KBM-7 (cell line): ENCODE results near the gene ATP5PD.
"Not testable (repeated sequence)": the region's sequence is repeated elsewhere in the genome, so short reads cannot be mapped to it uniquely, and the experiment has no call there.

Source experiments
- DNase-seq: peaks from one replicate; pipeline ENCODE4 v3.0.0-alpha.2; 2015
- in situ Hi-C: fragments of 300-500 bp; cut with MboI; formaldehyde crosslinking; loops from 2 replicates; pipeline ENCODE4 v1.14.3; 2020; ENCODE audit warnings: low sequenced_read_pairs, low pct_unique_long_range_greater_than_20kb, mixed read lengths

Gene ATP5PD

GRCh38 chr17:75078284-75079022, 31.7 kb upstream of the ATP5PD start:
- in situ Hi-C loops: no loop called here
- no peak for DNase-seq

DNA sequence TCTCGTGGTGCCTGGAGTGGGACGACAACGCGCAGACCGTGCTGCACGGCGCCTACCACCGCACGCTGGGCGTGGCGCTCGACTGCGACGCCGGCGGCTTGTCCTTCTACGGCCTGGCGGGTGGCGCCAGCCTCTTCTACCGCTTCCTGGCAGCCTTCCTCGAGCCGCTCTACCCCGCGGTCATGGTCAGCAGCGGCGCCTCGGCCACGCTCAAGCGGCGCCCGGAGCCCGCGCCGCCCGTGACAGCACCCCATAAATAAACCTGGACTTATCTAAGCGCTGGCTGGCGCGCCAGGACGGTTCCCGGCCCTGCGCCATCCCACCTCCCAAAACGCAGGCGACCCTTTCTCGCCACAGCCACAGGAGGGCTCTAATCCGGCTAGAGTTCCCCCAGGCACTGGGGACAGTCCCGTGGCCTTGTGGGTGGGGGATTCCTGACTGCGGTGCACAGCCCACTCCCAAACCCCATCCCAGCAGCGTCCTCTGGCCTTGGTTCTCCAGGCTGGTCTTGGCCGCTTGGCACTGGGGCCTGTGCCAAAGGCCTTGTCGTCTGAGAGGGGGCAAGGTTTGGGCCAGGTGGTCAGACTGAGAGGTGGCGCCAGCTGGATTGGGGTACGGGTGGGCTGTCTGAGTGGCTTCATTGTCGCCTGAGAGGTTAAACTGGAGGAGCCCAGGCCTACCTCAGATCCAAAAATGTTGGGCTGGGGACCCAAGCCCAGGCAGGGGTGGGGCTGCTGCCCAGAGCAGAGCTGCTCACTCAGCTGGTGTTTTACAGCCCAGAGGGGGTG, 30.9 kb upstream of the ATP5PD start:
- DNase-seq: no peak
- in situ Hi-C loops: no loop called here

DNA sequence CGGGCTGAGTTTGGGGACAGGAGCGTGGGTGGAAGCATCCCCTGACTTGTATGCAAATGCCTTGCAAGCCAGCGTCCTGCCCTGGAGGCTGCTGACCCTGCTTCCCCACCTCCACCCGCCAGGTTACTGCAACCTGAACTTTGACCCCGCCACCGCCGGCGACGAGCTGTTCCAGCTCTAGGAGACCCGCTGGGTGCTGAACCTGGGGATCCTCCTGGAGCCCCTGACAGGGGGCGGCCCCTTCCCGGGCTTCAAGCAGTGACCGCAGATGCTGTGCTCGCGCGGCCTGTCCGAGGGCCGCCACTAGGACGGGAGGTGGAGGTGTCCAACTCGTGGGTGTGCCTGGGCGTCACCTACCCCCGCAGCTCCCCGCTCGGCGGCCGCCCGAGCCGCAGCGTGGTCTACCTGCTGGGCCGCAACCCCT, 30.3 kb upstream of the ATP5PD start:
- in situ Hi-C loops: no loop called here
- no peak for DNase-seq

- DNase-seq: no peak
- in situ Hi-C loops: no loop called here
Observed at GRCh38 chr17:75075597-75076336, 29.0 kb upstream of the ATP5PD start.

DNA sequence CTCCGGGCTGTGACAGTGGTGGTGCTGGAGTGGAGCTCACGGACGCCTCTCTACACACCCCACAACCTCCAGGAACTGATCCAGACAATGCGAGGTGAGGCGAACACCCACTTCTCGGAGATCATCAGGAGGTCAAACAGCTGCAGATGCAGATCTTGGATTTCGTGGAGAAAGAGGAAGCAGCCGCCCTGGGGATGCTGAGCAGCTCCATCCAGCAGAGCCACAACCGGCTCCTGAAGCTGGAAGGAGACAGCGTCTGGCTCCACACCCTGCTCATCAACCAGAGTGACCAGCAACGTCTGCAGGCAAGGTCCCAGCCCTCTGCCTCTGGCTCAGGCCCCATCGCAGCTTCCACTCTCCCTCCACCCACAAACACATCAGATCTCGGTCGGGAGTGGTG, 27.8 kb upstream of the ATP5PD start:
- in situ Hi-C loops: no loop called here

DNA sequence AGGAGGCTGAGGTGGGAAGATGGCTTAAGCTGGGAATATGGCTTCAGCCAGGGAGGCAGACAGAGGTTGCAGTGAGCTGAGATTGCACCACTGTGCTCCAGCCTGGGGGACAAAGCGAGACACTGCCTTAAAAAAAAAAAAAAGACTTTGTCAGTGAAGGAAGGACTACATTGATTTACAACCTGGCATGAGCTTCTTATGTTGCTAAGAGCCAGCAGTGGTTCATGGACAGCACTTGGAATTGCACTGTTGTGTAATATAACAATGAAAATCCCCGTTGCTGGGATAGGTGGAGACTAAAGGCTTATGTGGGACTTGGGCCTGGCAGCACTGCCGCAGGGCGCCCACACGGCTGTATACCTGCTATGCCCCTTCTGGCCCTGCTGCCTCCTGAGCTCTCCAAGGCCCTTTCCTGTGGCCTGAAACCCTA, 26.9 kb upstream of the ATP5PD start:
- in situ Hi-C loops: no loop called here
- no peak for DNase-seq

More for the DNA sequence above, 27.8 kb upstream of the ATP5PD start:
- no peak for DNase-seq

GRCh38 chr17:75072909-75073308, 26.1 kb upstream of the ATP5PD start:
- DNase-seq, in situ Hi-C loops: not testable (repeated sequence)

GRCh38 chr17:75071478-75072271, 24.9 kb upstream of the ATP5PD start:
- DNase-seq, in situ Hi-C loops: not testable (repeated sequence)

DNA sequence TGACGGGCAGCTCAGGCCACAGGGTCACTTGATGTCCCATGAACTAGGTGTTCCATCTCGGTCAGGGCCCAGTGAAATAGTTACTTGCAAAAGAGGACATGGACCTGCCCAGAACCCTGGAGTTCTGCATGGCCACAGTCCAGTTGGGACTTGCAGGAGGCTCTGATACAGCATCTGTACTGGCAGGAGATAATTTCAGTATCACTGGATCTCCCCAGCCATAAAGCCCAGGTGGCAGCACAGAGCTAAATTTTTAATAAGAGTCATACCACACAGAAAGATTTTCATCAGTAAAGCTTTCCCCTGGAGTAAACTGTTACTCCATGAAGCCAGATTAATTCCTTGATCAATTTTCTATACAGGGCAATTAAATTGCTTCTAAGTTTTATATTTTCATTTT, 23.0 kb upstream of the ATP5PD start:
- in situ Hi-C loops: no loop called here
- DNase-seq: peak; percentile 34

DNA sequence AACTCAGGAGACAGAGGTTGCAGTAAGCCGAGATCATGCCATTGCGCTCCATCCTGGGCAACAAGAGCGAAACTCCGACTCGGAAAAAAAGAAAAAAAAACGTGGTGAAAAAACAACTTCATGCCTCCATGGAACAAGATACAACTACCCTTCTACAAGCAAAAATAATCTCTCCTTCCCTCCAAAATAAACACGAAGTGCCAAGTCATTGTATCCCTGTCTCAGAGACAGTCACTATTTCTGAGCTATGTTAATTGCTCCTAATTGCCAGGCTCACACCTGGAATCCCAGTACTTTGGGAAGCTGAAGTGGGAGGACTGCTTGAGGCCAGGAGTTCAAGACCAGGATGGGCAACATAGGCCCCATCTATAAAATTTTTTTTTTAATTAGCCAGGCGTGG, 22.0 kb upstream of the ATP5PD start:
- in situ Hi-C loops: no loop called here
- DNase-seq: no peak

GRCh38 chr17:75067856-75068255, 21.1 kb upstream of the ATP5PD start:
- in situ Hi-C loops: no loop called here
- DNase-seq: peak; percentile 62

GRCh38 chr17:75065562-75066151, 18.9 kb upstream of the ATP5PD start:
- in situ Hi-C loops: no loop called here
- DNase-seq: no peak

GRCh38 chr17:75064867-75065561, 18.2 kb upstream of the ATP5PD start:
- no peak for DNase-seq
- in situ Hi-C loops: no loop called here

DNA sequence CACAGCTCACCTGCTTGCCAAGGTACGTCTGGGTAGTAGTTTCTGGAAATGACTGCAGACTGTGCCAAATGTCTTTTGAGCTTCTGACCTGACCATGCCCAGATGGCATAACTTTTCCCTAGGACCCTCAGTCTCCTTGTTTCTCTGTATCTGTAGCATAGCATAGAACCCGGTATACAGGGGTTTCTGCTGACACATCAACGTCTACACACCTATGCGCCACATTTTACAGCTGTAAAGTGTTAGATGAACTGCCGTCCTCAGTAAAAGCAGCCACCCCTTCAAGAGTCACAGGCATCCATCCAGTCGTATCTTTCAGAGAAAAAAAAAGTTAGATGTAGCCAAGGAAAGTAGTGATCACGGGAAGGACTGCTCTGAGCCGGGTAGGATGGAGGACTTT, 17.7 kb upstream of the ATP5PD start:
- no peak for DNase-seq
- in situ Hi-C loops: no loop called here

DNA sequence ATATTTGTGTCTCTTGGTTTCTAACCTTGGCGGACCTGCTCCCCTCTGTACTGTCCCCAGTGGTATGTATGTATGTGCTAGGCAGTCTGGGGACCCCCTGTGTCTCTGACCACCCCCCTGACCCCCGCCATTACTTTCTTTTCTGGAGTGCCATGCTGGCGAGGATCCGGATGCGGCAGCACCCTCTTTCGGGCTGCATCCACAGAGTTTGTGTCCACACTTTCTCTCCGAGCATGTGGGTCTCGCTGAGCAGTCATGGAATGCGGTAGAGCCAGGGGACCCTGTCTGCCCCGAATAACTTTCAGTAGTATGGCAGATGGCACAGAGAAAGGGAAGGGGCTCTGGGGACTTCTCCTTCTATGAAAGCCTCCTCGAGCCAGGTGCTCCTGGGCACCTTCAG, 17.3 kb upstream of the ATP5PD start:
- DNase-seq: no peak
- in situ Hi-C loops: no loop called here

DNA sequence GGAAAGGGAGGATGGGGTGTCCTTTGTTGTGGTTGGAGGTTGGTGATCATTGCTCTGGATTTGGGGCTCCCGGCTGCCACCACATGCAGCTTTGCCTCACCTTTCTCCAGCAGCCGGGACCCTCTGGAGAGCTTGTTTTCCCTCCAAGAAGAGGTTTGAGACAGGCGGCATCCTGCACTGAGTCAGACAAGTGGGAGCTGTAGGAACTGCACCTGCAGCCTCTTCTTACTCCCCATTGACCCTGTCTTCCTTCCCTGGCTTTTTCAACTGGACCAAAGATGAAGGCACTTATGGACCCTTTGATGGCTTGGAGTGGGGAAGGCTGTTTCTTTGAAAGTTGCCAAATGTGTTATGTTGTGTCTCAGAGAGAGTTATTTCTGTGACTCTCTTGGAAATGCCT, 16.9 kb upstream of the ATP5PD start:
- in situ Hi-C loops: no loop called here
- no peak for DNase-seq

- in situ Hi-C loops: no loop called here
- no peak for DNase-seq
Observed at GRCh38 chr17:75063201-75063600, 16.4 kb upstream of the ATP5PD start.

- DNase-seq: no peak
- in situ Hi-C loops: no loop called here
Observed at GRCh38 chr17:75061618-75062017, 14.8 kb upstream of the ATP5PD start.
